ENCODE data around the gene IL17REL. TPM values are rescaled to one million over a fixed set of nuclear protein-coding genes. Genes with fewer than 3 reads are reported as not detected.

The IL17REL gene
- not detected for total RNA-seq

DNA sequence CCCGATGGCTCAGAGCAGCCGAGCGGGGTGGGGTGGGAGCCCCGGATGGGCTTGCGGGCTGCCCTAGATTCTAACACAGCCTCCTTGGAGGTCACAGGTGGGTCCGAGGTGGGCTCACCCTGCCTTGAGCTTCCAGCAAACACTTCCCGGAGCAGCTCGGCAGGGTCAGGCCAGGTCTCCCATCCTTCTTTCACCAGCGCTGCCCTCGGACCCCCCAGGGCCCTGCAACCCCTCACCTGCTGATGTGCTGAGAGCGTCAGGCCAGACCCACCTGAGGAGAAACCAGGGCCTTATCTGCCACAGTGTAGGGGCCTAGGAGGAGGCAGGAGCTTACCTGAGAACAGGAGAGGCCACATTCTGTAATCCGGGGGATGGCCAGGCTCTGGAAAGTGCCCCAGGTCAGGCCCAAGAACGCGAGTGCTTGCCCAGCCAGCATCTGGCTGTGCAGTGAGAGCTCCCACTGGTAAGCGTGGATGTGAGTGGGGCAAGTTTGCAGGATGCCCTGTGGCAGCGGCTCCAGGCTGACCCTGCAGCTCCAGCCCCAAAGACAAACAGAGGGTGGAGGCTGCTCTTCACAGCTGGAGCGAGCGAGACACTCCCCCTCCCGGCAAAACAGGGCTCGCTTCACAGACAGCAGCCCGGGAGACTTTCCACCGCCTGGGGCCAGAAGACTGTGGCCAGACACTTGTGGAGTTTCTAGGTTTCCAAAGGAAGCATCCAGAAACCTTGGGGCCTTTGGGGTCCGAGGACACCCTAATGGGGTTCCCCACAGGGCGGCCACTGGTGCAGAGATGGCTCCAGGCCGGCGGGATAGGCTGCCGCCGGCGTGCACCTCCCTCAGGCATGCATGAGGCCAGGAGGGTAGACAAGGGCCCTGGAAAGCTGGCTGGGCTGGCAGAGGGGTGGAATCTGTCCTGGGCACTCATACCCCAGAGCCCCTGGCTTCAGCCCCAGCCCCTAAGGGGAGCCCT, at the start of gene IL17REL:
Gene IL17REL, minus strand, starts transcription at position 555 of the 971 bp plus-strand sequence. Its CDS starts 119 bp downstream, at position 436.
- Histone ChIP-seq H3K4me3 (no peak within 1 kb of the TSS), H3K36me3 (no peaks in the 10 kb centered on the region), H3K27ac (no peak within 1 kb of the TSS), H3K27me3 (peaks cover 15 to 76% of the 10 kb centered on the region in 2 donors), H3K9me3 (no peaks in the 10 kb centered on the region), H3K4me1 (peaks cover 0 to 7% of the 10 kb centered on the region in 2 donors)
- no peak for DNase-seq (ENCODE audit: low spot score in 2 of 2)
- intact Hi-C loops (cut with DNase I; ENCODE audit: low total_unique reads): no loop called here
- TF ChIP-seq, protein P1, sequence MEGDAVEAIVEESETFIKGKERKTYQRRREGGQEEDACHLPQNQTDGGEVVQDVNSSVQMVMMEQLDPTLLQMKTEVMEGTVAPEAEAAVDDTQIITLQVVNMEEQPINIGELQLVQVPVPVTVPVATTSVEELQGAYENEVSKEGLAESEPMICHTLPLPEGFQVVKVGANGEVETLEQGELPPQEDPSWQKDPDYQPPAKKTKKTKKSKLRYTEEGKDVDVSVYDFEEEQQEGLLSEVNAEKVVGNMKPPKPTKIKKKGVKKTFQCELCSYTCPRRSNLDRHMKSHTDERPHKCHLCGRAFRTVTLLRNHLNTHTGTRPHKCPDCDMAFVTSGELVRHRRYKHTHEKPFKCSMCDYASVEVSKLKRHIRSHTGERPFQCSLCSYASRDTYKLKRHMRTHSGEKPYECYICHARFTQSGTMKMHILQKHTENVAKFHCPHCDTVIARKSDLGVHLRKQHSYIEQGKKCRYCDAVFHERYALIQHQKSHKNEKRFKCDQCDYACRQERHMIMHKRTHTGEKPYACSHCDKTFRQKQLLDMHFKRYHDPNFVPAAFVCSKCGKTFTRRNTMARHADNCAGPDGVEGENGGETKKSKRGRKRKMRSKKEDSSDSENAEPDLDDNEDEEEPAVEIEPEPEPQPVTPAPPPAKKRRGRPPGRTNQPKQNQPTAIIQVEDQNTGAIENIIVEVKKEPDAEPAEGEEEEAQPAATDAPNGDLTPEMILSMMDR (IDR thresholded peaks at IDR 0.05): no peak
- TF ChIP-seq POLR2A (IDR thresholded peaks at IDR 0.05) (no peak), POLR2AphosphoS5 (IDR thresholded peaks at IDR 0.05) (no peak)

DNA sequence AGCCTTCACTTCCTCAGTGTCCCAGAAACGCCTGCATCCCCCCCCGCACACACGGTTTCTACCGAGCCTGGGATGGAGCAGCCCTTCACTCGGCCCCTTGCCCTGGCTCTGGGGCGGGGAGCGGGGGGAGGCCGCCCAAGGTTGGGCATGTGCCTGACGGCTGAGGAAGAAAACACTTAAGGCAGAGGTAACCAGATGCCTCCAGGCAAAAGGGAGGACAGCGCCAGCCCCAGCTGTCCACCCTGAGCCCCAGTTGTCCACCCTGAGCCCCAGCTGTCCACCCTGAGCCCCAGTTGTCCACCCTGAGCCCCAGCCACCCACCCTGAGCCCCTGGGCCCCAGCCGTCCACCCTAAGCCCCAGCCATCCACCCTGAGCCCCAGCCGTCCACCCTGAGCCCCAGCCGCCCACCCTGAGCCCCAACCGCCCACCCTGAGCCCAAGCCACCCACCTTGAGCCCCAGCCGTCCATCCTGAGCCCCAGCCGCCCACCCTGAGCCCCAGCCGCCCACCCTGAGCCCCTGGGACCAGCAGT, 49.3 kb upstream of the IL17REL start:
- no peak for DNase-seq (ENCODE audit: low spot score in 2 of 2)
- intact Hi-C loops (cut with DNase I; ENCODE audit: low total_unique reads): no loop called here

DNA sequence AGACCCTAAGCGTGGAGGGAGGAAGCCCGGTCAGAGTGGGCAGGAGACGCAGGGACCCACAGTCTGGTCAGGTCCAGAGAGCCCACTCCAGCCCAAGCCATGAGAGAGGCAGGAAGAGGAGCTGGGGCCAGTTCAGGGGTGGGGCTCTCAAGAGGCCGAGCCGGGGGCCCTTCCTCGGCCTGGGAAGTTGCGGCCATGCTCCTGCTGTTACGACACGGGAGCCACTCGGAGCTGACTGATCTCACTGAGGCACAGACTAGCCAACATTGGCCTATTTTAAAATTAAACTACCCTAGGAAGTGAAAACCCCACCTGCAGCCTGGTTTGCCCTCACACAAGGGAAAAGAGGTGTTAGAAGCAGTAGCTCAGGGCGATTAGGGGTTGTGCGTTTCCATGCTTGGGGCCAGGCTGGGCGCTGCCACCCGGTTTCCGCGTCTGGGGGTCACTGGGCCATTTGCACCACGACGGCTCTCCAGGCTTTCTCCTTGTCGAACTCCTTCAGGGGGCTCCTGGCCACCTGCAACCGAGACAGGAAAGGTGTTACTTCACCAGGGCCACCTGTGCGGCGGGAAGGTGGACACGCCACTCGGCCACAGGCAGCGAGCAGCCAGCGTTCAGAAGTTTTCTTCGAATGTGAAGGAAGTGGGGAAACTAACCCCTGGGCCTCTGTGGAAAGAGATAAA, 48.7 kb upstream of the IL17REL start:
- H3K4me3 ChIP-seq: no peak overlapping the region
- H3K36me3 ChIP-seq: no peaks in the 10 kb centered on the region
- no peak for DNase-seq (ENCODE audit: low spot score in 2 of 2)

More for the DNA sequence above, 49.3 kb upstream of the IL17REL start:
- Histone ChIP-seq H3K4me1 (no peaks in the 10 kb centered on the region), H3K36me3 (no peaks in the 10 kb centered on the region), H3K27me3 (peaks cover 6 to 43% of the 10 kb centered on the region in 2 donors), H3K4me3 (no peak overlapping the region), H3K27ac (no peak overlapping the region), H3K9me3 (no peaks in the 10 kb centered on the region)
- TF ChIP-seq POLR2AphosphoS5 (IDR thresholded peaks at IDR 0.05): no peak
- TF ChIP-seq POLR2A (IDR thresholded peaks at IDR 0.05): no peak
- TF ChIP-seq, protein P1 (IDR thresholded peaks at IDR 0.05): no peak

DNA sequence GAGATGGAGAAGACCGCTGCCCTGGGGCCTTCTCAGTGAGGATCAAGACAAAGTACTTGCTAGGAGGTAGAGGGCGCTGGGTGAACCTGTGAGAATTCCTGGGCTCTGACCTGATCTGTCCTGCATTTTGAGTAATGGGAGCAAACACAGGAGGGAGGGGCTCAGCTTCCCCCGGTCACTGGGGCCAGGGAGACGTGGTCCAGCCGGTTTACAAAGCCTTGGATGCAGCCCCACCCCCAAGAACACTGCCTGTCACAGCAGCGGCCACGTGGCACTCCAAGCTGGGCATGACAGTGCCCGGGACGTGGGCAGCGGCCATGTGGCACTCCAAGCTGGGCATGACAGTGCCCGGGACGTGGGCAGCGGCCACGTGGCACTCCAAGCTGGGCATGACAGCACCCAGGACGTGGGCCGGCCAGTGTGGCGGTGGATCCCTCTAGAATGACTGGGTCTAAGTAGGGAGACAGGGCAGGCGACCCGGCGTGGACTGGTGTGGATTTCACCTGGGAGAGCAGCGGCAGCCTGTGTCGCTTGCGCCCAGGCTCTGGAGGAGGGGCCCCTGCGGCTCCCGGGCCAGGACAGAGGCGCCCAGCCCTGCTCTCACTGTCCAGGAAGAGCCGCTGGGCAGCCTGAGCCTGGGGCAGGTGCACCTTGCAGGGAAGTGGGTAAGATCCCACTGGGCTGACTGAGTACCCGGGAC, 48.0 kb upstream of the IL17REL start:
- H3K27ac ChIP-seq: no peak overlapping the region
- no peaks in the 10 kb centered on the region for H3K9me3 ChIP-seq
- peaks cover 6 to 43% of the 10 kb centered on the region in 2 donors for H3K27me3 ChIP-seq
- TF ChIP-seq POLR2AphosphoS5 (IDR thresholded peaks at IDR 0.05) (no peak), POLR2A (IDR thresholded peaks at IDR 0.05) (no peak)
- TF ChIP-seq, protein P1 (IDR thresholded peaks at IDR 0.05): no peak
- no peak overlapping the region for H3K4me3 ChIP-seq
- intact Hi-C loops (cut with DNase I; ENCODE audit: low total_unique reads): no loop called here
- no peaks in the 10 kb centered on the region for H3K36me3 ChIP-seq
- no peak for DNase-seq (ENCODE audit: low spot score in 2 of 2)
- H3K4me1 ChIP-seq: no peaks in the 10 kb centered on the region

More for the DNA sequence above, 48.7 kb upstream of the IL17REL start:
- intact Hi-C loops (cut with DNase I; ENCODE audit: low total_unique reads): no loop called here
- Histone ChIP-seq H3K27ac (no peak overlapping the region), H3K27me3 (peaks cover 6 to 43% of the 10 kb centered on the region in 2 donors), H3K9me3 (no peaks in the 10 kb centered on the region), H3K4me1 (no peaks in the 10 kb centered on the region)
- TF ChIP-seq POLR2A (IDR thresholded peaks at IDR 0.05) (no peak), POLR2AphosphoS5 (IDR thresholded peaks at IDR 0.05) (no peak)
- TF ChIP-seq, protein P1 (IDR thresholded peaks at IDR 0.05): no peak
